Tibial nerve (tissue), 4 donors: ENCODE measurements around the gene LRRC27. TPM values are rescaled to one million over a fixed set of nuclear protein-coding genes. Genes with fewer than 3 reads are reported as not detected.

Experiments
- DNase-seq, 2 donors: peaks; one replicate each; pipeline ENCODE4 v3.0.0-alpha.2; 2019; ENCODE audit warnings: low spot score in 2 of 2
- H3K27ac ChIP-seq, 4 donors: fragments of 200-600 bp; sonication (generic) in 3 of 4; one replicate each; pipeline ENCODE4 v1.5.1; 2017 to 2019; ENCODE audit warnings: mild to moderate bottlenecking in 1 of 4
- H3K27me3 ChIP-seq, 2 donors: fragments of 200-600 bp; sonication (generic) in 1 of 2; one replicate each; pipeline versions ENCODE4 v1.5.1 to v1.6.0; 2017 to 2019
- H3K36me3 ChIP-seq, 3 donors: fragments of 200-600 bp; sonication (generic); one replicate each; pipeline ENCODE4 v1.5.1; 2018 to 2019
- H3K4me1 ChIP-seq, 4 donors: fragments of 200-600 bp; sonication (generic) in 3 of 4; one replicate each; pipeline ENCODE4 v1.5.1; 2017 to 2019
- H3K4me3 ChIP-seq, 4 donors: fragments of 200-600 bp; sonication (generic) in 3 of 4; one replicate each; pipeline ENCODE4 v1.5.1; 2017 to 2019; ENCODE audit warnings: mild to moderate bottlenecking in 1 of 4, moderate library complexity in 1 of 4
- H3K9me3 ChIP-seq, 4 donors: fragments of 200-600 bp; sonication (generic) in 3 of 4; one replicate each; pipeline ENCODE4 v1.5.1; 2017 to 2019
- CTCF ChIP-seq, 5 experiments: fragments of 200-600 bp in 3 of 5; fragments of 450-650 bp in 2 of 5; sonication (generic) in 3 of 5; IDR thresholded peaks; one replicate each; pipeline ENCODE4 v1.5.1; 2016 to 2019; ENCODE audit warnings: antibody characterized with exemption in 5 of 5, mild to moderate bottlenecking in 3 of 5, moderate library complexity in 2 of 5
- EP300 ChIP-seq, 2 donors: sonication (generic); formaldehyde crosslinking; IDR thresholded peaks; one replicate each; pipeline ENCODE4 v1.6.1; 2017; ENCODE audit warnings: antibody characterized with exemption in 2 of 2, mild to moderate bottlenecking in 1 of 2
- POLR2A ChIP-seq, 2 donors: fragments of 450-650 bp; IDR thresholded peaks; one replicate each; pipeline ENCODE4 v1.6.1; 2017; ENCODE audit warnings: antibody characterized with exemption in 2 of 2, mild to moderate bottlenecking in 2 of 2, moderate library complexity in 2 of 2
- WGBS, 2 donors: methylation state at CpG; one replicate each; pipeline ENCODE4 v1.1.5; 2018; 5-methylcytosine and 5-hydroxymethylcytosine counted together
- total RNA-seq, 4 donors: library from RNA; depleted of rRNA; stranded (reverse); fragments of >200 nt; gene quantifications; one replicate each; pipeline ENCODE4 v1.1.0, GENCODE V29; 2016

The LRRC27 gene
- total RNA-seq, 4 donors from 2014 or later = 10.1 to 21.6 (median 17.9) TPM

DNA sequence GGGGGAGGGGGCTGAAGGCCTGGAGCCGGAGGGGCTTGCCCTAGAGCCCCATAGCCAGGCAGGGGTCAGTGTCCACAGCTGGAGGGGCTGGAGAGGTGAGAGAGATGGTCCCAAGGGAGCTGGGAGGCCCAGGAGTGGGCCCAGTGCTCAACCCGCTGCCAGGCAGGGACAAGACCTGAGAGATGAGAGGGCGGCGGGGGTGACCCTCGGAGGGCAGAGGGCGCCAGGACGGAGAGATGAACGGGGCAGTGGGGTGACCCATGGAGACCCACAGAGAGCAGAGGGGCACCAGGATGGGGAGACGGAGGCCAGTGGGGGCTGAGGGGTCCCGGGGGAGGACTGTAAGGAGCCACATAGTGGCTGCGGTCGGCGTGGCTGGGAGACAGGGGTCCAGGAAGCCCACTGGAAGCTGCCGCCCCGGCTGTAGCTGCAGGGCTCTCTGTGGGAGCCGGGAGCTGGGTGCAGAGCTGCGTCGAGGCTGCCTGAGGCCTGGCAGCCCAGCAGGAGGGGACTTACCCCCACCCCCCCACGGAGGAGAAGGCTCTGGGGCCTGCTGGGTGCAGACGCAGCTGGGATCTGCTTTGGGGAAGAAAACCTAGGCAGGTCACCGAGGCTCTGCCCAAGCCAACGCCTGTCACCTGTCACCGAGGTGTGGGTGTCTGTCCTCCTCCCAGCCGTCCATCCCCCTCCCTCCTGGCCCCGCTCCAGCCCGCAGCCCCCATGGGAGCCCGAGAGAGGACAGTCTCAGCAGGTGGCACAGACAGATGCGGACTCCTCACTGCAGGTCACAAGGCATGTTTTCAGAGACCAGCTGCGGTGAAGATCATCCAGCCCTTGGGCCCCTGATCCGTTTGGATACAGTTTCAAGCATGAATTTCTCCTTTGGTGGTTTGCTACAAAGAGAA lies 90.1 kb downstream of the LRRC27 start:
- DNase-seq = no peak
- H3K36me3 ChIP-seq = peaks cover 0 to 5% (median 0%) of the 10 kb centered on the region in 3 donors
- WGBS, 2 donors = 62 to 65% methylated on average over 25 to 27 of the region's 30 CpGs
- H3K27me3 ChIP-seq = no peaks in the 10 kb centered on the region
- H3K9me3 ChIP-seq = no peaks in the 10 kb centered on the region
- peak overlapping the region in 1 of 4 donors; percentile 17 for H3K4me3 ChIP-seq
- peak overlapping the region; percentile 83 to 97 (median 90) for H3K27ac ChIP-seq
- TF ChIP-seq EP300 (IDR thresholded peaks at IDR 0.05) (no peak), CTCF (IDR thresholded peaks at IDR 0.05) (no peak), POLR2A (IDR thresholded peaks at IDR 0.05) (no peak)
- peaks cover 8 to 64% (median 52%) of the 10 kb centered on the region in 4 donors for H3K4me1 ChIP-seq

DNA sequence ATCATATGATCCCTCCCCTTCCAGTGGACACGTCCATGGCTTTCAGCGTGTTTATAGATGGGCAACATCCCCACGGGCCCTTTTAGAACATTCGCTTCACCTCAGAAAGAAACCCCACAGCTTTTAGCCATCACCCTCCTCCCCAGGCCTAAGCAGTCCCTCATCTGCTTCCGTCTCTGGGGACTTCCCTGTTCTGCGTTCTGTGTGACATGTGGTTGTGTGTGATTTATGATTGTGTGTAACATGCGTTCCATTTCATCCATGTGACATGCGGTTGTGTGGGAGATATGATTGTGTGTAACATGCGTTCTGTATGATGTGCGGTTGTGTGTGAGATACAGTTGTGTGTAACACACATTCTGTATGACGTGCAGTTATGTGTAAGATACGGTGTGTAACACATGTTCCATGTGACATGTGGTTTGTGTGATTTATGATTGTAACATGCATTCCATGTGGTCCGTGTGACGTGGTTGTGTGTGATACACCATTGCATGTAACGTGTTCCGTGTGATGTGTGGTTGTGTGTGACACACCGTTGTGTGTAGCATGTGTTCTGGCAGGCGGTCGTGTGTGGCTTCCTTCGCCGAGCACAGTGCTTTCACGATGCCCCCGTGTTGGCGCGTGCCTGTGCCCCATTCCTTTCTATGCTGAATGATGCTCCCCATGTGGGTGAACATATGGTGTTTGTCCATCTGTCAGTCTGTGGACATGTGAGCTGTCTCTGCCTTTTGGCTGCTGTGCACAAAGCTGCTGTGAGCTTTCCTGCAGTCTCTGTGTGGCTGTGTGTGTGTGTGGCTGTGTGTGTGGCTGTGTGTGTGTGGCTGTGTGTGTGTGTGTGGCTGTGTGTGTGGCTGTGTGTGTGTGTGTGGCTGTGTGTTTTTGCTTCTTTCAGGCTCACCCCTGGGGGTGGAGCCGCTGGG lies 91.2 kb downstream of the LRRC27 start:
- DNase-seq = no peak
- peak overlapping the region in 3 of 4 donors; percentile 85 to 97 (median 94) for H3K27ac ChIP-seq
- WGBS, 2 donors = 85 to 88% methylated on average over 26 of the region's 26 CpGs

DNA sequence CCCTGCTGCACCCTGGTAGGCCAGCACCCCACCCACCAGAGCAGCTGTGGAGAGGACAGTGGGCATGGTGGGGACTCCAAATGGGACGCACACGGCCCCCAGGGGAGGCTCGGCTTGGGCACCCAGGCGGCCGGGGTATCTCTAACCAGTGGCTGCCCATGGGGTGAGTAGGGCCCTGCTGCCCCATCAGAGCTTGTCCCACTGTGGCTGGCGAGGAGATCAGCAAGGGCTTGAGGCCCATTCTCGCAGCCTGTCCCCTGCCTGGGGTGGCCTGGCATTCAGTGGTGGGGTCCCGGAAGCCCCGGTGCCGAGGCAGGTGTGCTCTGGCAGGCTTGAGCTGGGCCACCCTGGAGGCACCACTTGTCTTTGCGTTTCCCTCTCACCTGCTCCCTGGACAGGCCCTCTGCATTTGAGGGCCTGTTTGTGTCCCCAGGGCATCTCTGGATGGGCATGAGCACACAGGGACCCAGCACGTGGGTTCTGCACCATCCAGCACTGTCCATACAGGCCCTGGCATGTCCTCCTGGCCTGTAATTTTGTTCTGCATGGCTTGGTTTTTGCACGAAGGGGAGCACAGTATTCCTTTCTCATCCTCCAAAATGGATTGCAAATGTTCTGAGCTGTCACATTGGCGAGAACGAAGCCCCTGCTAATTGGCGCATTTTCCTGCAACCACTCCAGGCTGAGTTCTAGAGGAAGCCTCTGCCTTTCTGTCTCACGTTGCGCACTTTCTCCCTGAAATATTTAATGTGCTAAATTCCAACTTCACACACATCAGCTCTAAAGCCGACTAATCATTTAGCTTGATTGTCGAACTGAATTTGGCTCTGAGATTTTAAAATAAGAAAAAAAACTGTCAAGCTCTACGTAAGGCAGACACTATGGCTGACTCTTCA lies 92.2 kb downstream of the LRRC27 start:
- 91% methylated on average over 16 to 18 of the region's 21 CpGs for WGBS, 2 donors
- no peaks in the 10 kb centered on the region for H3K9me3 ChIP-seq
- no peak for DNase-seq
- no peaks in the 10 kb centered on the region for H3K27me3 ChIP-seq
- no peaks in the 10 kb centered on the region for H3K36me3 ChIP-seq
- no peak overlapping the region for H3K27ac ChIP-seq
- no peak overlapping the region for H3K4me3 ChIP-seq
- TF ChIP-seq EP300 (IDR thresholded peaks at IDR 0.05) = no peak
- no peak for TF ChIP-seq POLR2A (IDR thresholded peaks at IDR 0.05)
- no peak for TF ChIP-seq CTCF (IDR thresholded peaks at IDR 0.05)
- H3K4me1 ChIP-seq = peaks cover 8 to 45% (median 37%) of the 10 kb centered on the region in 4 donors

More for the DNA sequence above, 91.2 kb downstream of the LRRC27 start:
- H3K36me3 ChIP-seq = no peaks in the 10 kb centered on the region
- no peaks in the 10 kb centered on the region for H3K9me3 ChIP-seq
- no peak overlapping the region for H3K4me3 ChIP-seq
- no peaks in the 10 kb centered on the region for H3K27me3 ChIP-seq
- H3K4me1 ChIP-seq = peaks cover 8 to 53% (median 47%) of the 10 kb centered on the region in 4 donors
- TF ChIP-seq CTCF (IDR thresholded peaks at IDR 0.05) (no peak), EP300 (IDR thresholded peaks at IDR 0.05) (no peak), POLR2A (IDR thresholded peaks at IDR 0.05) (no peak)

DNA sequence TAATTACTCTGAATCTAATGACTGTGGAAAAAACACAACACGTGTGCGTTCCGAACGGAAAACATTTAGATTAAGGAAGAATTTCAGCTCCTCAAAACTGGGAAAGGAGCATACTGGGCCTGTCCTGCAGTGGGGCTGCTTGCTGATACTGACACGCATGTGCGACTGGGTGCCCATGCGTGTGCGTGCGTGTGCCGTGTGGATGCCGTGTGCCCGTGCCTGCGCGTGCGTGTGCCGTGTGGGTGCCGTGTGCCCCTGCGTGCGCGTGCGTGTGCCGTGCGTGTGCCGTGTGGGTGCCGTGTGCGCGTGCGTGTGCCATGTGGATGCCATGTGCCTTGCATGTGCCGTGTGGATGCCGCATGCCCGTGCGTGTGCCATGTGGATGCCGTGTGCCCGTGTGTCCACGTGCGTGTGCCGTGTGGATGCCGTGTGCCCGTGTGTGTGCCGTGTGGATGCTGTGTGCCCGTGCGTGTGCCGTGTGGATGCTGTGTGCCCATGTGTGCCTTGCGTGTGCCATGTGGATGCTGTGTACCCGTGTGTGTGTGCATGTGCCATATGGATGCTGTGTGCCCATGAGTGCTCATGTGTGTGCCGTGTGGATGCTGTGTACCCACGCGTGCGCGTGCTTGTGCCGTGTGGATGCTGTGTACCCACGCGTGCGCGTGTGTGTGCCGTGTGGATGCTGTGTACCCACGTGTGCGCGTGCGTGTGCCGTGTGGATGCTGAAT lies 93.2 kb downstream of the LRRC27 start:
- no peak overlapping the region for H3K27ac ChIP-seq
- WGBS, 2 donors = 93 to 94% methylated on average over 44 to 61 of the region's 61 CpGs
- H3K27me3 ChIP-seq = no peaks in the 10 kb centered on the region
- H3K9me3 ChIP-seq = no peaks in the 10 kb centered on the region
- H3K36me3 ChIP-seq = no peaks in the 10 kb centered on the region
- DNase-seq = no peak
- peaks cover 8 to 45% (median 34%) of the 10 kb centered on the region in 4 donors for H3K4me1 ChIP-seq
- H3K4me3 ChIP-seq = no peak overlapping the region
- TF ChIP-seq EP300 (IDR thresholded peaks at IDR 0.05) (no peak), CTCF (IDR thresholded peaks at IDR 0.05) (no peak), POLR2A (IDR thresholded peaks at IDR 0.05) (no peak)
